Panc1 (cell line): ENCODE measurements around the gene FAM81B. TPM values are rescaled to one million over a fixed set of nuclear protein-coding genes. Genes with fewer than 3 reads are reported as not detected.

Experiments
- ATAC-seq: fragments of 200-7000 bp; cut with Tn5 transposase; 2 replicates; pipeline ENCODE4 v1.9.1; 2020; ENCODE audit warnings: mild to moderate bottlenecking, moderate library complexity
- BruUV-seq: library from RNA; stranded (reverse); fragments of 400-500 nt; replicated peaks from 2 replicates; lab custom pipeline; 2021; lab: Mats Ljungman, UMichigan
- CTCF ChIA-PET: fragments of 300-600 bp; sonication (Branson Sonifier 250); formaldehyde crosslinking; loops from one replicate; lab custom pipeline; 2022; ENCODE audit warnings: antibody characterized with exemption; lab: Charles Lee
- POLR2A ChIA-PET: fragments of 300-600 bp; sonication (Branson Sonifier 250); formaldehyde crosslinking; loops from one replicate; lab custom pipeline; 2022; ENCODE audit warnings: antibody characterized with exemption; lab: Charles Lee
- DNase-seq: peaks from one replicate; pipeline ENCODE4 v3.0.0-alpha.2; 2010; ENCODE audit warnings: low read depth, low spot score
- H3K27ac ChIP-seq: 2 replicates; pipeline ENCODE4 v1.5.1; 2011; ENCODE audit warnings: mild to moderate bottlenecking, low read length, inconsistent platforms
- H3K27me3 ChIP-seq: fragments of 200-500 bp; sonication (Bioruptor generic); 2 replicates; pipeline ENCODE4 v1.6.0; 2014; ENCODE audit warnings: low read length, inconsistent platforms; ENCODE audit not compliant: control insufficient read depth, insufficient read depth
- H3K36me3 ChIP-seq: fragments of 200-500 bp; sonication (Bioruptor generic); 2 replicates; pipeline ENCODE4 v1.5.1; 2014; ENCODE audit warnings: inconsistent platforms, mild to moderate bottlenecking, low read length, moderate library complexity; ENCODE audit not compliant: control insufficient read depth, insufficient read depth
- H3K4me1 ChIP-seq: 2 replicates; pipeline ENCODE4 v1.5.1; 2011; ENCODE audit warnings: inconsistent platforms, mild to moderate bottlenecking, low read length, moderate library complexity; ENCODE audit not compliant: control insufficient read depth, insufficient read depth
- H3K4me3 ChIP-seq, 2 experiments: 2 replicates each; pipeline ENCODE4 v1.5.1; 2011 to 2012; ENCODE audit warnings: low read depth in 2 of 2, low read length in 2 of 2, mild to moderate bottlenecking in 2 of 2, inconsistent platforms in 1 of 2, moderate library complexity in 1 of 2
- H3K9me3 ChIP-seq: fragments of 200-500 bp; sonication (Bioruptor generic); 2 replicates; pipeline ENCODE4 v1.5.1; 2014; ENCODE audit warnings: low read depth, mild to moderate bottlenecking, inconsistent platforms, low read length, moderate library complexity; ENCODE audit not compliant: control insufficient read depth, insufficient read depth
- POLR2AphosphoS5 ChIP-seq: IDR thresholded peaks from 2 replicates; pipeline ENCODE4 v1.6.1; 2012; ENCODE audit warnings: mild to moderate bottlenecking, low read depth, low read length, moderate library complexity
- SIN3A ChIP-seq: IDR thresholded peaks from 2 replicates; pipeline ENCODE4 v1.6.1; 2012; ENCODE audit warnings: low read depth, mild to moderate bottlenecking, low read length, moderate library complexity, borderline replicate concordance; ENCODE audit not compliant: insufficient read depth
- TCF7L2 ChIP-seq: IDR thresholded peaks from 2 replicates; pipeline ENCODE4 v1.6.1; 2011; ENCODE audit warnings: mild to moderate bottlenecking, low read depth, low read length, inconsistent platforms
- in situ Hi-C: cut with HindIII; loops from 2 replicates; pipeline ENCODE4 v1.10.0; 2016; ENCODE audit warnings: low sequenced_read_pairs, low pct_unique_long_range_greater_than_20kb
- intact Hi-C: fragments of 100-400 bp; cut with micrococcal nuclease; formaldehyde crosslinking; loops from one replicate; pipeline ENCODE4 v1.10.0; 2022; ENCODE audit not compliant: unreplicated experiment
- total RNA-seq: library from RNA; stranded (reverse); gene quantifications from one replicate; pipeline ENCODE4 v1.2.1, GENCODE V29; 2021; ENCODE audit not compliant: unreplicated experiment
- TF ChIP-seq, protein P1 (sequence below), 2 experiments: IDR thresholded peaks; 2 replicates each; pipeline ENCODE4 v1.6.1; 2011 to 2012; ENCODE audit warnings: low read depth in 2 of 2, control low read depth in 1 of 2, low read length in 1 of 2, mild to moderate bottlenecking in 1 of 2, moderate library complexity in 1 of 2; ENCODE audit not compliant: insufficient read depth in 1 of 2
- TF ChIP-seq, protein P2 (sequence below): fragments of 450-650 bp; IDR thresholded peaks from 2 replicates; pipeline ENCODE4 v1.5.1; 2017; ENCODE audit warnings: mild to moderate bottlenecking

Gene FAM81B
- total RNA-seq, 1 experiment from 2014 or later, result not detected

DNA sequence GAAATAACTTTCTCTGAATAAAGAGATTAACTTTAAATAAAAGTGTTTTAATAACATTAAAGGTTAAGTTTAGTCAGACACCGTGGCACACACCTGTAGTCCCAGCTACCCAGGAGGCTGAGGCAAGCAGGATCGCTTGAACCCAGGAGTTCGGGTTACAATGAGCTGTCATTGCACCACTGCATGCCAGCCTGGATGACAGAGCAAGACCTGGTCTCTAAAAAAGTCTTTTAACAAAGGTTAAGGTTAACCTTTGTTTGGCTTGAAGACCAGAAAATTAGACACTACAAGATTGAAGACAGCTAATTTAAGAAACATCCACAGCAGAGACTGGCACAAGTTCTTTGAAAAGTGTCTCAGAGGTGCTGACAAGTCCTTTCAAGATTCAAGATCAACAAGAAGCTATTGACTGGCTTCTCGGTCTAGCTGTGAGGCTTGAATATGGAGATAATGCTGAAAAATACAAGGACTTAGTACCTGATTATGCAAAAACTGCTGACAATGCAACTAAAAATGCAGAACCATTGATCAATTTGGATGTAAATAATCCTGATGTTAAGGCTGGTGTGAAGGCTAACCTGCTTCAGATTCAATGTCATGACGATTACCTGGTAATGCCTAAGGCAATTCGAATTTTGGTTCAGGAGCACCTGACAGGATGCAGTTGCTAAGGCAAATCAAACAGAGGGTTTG is 48.8 kb downstream of the FAM81B start:
- Histone ChIP-seq H3K27ac (no peak overlapping the region), H3K9me3 (no peaks in the 10 kb centered on the region), H3K36me3 (no peaks in the 10 kb centered on the region), H3K27me3 (peaks cover 12% of the 10 kb centered on the region), H3K4me1 (no peaks in the 10 kb centered on the region), H3K4me3 (no peak overlapping the region)
- ChIA-PET CTCF (no interaction called here), POLR2A (no interaction called here)
- TF ChIP-seq, protein P1, sequence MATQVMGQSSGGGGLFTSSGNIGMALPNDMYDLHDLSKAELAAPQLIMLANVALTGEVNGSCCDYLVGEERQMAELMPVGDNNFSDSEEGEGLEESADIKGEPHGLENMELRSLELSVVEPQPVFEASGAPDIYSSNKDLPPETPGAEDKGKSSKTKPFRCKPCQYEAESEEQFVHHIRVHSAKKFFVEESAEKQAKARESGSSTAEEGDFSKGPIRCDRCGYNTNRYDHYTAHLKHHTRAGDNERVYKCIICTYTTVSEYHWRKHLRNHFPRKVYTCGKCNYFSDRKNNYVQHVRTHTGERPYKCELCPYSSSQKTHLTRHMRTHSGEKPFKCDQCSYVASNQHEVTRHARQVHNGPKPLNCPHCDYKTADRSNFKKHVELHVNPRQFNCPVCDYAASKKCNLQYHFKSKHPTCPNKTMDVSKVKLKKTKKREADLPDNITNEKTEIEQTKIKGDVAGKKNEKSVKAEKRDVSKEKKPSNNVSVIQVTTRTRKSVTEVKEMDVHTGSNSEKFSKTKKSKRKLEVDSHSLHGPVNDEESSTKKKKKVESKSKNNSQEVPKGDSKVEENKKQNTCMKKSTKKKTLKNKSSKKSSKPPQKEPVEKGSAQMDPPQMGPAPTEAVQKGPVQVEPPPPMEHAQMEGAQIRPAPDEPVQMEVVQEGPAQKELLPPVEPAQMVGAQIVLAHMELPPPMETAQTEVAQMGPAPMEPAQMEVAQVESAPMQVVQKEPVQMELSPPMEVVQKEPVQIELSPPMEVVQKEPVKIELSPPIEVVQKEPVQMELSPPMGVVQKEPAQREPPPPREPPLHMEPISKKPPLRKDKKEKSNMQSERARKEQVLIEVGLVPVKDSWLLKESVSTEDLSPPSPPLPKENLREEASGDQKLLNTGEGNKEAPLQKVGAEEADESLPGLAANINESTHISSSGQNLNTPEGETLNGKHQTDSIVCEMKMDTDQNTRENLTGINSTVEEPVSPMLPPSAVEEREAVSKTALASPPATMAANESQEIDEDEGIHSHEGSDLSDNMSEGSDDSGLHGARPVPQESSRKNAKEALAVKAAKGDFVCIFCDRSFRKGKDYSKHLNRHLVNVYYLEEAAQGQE (IDR thresholded peaks at IDR 0.05; ENCODE audit: insufficient read depth in 1 of 2, low read depth in 2 of 2, low read length in 1 of 2), result no peak
- TF ChIP-seq TCF7L2 (no peak), SIN3A (no peak), POLR2AphosphoS5 (no peak)
- TF ChIP-seq, protein P2, sequence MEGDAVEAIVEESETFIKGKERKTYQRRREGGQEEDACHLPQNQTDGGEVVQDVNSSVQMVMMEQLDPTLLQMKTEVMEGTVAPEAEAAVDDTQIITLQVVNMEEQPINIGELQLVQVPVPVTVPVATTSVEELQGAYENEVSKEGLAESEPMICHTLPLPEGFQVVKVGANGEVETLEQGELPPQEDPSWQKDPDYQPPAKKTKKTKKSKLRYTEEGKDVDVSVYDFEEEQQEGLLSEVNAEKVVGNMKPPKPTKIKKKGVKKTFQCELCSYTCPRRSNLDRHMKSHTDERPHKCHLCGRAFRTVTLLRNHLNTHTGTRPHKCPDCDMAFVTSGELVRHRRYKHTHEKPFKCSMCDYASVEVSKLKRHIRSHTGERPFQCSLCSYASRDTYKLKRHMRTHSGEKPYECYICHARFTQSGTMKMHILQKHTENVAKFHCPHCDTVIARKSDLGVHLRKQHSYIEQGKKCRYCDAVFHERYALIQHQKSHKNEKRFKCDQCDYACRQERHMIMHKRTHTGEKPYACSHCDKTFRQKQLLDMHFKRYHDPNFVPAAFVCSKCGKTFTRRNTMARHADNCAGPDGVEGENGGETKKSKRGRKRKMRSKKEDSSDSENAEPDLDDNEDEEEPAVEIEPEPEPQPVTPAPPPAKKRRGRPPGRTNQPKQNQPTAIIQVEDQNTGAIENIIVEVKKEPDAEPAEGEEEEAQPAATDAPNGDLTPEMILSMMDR, result no peak
- intact Hi-C loops, result no loop called here
- ATAC-seq (no peak), DNase-seq (no peak)
- in situ Hi-C loops, result no loop called here
- no TSS peak for BruUV-seq

DNA sequence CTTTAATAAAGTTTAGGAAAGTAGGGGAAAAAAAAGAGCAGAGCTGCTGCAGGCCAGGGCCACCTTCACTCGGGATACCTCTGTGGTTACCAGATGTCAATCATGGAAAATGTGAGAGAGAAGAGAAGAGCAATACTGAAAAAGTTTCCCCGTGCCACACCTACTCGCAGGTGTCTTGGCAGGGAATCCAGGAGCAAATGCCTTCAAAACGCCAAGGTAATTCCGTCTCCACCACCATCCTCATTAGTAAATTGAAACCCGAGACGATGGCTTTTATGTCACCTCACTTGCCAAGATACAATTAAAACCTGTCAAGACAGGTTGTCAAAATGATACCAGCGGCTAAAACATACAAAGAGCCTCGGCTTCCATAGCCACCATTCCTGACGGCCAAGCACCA is 49.7 kb downstream of the FAM81B start:
- no peaks in the 10 kb centered on the region for H3K9me3 ChIP-seq
- H3K4me1 ChIP-seq, result no peaks in the 10 kb centered on the region
- DNase-seq (no peak), ATAC-seq (no peak)
- H3K4me3 ChIP-seq, result no peak overlapping the region
- H3K27me3 ChIP-seq, result peaks cover 12% of the 10 kb centered on the region
- TF ChIP-seq, protein P2, result no peak
- TF ChIP-seq POLR2AphosphoS5, result no peak
- no peak for TF ChIP-seq SIN3A
- TF ChIP-seq, protein P1 (IDR thresholded peaks at IDR 0.05; ENCODE audit: insufficient read depth in 1 of 2, low read depth in 2 of 2, low read length in 1 of 2), result no peak
- no peak for TF ChIP-seq TCF7L2
- no peak overlapping the region for H3K27ac ChIP-seq
- H3K36me3 ChIP-seq, result no peaks in the 10 kb centered on the region
- in situ Hi-C loops (no loop called here), intact Hi-C loops (no loop called here)
- ChIA-PET CTCF (no interaction called here), POLR2A (no interaction called here)
- BruUV-seq, result no TSS peak
